HTR-8/SVneo (cell line): ENCODE data around the gene ZSWIM8.
"Not testable (repeated sequence)": the region's sequence is repeated elsewhere in the genome, so short reads cannot be mapped to it uniquely, and the experiment has no call there.

Experiments used
- DNase-seq: peaks from one replicate; pipeline ENCODE4 v3.0.0; 2011; ENCODE audit warnings: low spot score, mixed read lengths; ENCODE audit not compliant: insufficient read length
- FAIRE-seq: peaks from 2 replicates; lab custom pipeline; 2011; peaks lifted over from hg19 to GRCh38; lab: Jason Lieb, UNC

ZSWIM8 gene

DNA sequence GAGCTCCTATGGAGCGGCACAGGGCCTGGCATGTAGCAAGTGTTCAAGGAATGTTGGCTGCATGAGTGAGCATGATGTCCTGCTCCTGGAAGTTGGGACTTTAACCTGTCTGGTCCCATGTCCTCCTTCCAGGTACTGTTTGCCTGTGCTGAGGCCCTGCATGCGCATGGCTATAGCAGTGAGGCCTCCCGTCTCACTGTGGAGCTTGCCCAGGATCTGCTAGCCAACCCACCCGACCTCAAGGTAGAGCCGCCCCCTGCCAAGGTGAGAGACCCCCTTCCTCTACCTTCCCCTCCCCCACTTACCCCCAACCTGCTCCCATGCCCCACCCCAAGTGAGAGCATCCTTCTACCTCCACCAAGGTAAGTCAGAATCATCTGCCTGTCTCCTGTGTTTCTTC lies 8.1 kb downstream of the ZSWIM8 start:
- FAIRE-seq: no peak
- DNase-seq: no peak

DNA sequence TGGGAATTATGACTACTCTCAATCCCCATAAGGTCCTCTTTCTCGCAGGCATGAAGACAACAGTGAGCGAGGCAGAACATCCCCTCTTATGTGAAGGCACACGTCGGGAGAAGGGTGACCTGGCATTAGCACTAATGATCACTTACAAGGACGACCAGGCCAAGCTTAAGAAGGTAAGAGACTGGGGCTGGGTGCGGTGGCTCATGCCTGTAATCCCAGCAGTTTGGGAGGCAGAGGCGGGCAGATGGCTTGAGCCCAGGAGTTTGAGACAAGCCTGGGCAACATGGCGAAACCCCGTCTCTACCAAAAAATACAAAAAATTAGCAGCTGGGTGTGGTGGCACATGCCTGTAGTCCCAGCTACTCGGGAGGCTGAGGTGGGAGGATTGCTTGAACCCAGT lies 10.1 kb downstream of the ZSWIM8 start:
- FAIRE-seq, DNase-seq: not testable (repeated sequence)

DNA sequence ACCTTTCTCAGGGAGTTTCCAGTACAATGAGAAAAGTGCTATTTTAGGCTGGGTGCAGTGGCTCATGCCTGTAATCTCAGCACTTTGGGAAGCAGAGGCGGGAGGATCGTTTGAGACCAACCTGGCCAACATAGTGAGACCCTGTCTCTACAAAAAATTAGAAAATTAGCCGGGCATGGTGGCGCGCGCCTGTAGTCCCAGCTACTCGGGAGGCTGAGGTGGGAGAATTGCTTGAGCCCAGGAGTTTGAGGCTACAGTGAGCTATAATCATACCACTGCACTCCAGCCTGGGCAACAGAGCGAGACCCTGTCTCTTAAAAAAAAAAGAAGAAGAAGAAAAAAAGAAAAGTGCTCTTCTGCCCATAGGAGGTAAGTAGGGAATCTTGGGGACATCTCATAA lies 10.6 kb downstream of the ZSWIM8 start:
- DNase-seq, FAIRE-seq: not testable (repeated sequence)

DNA sequence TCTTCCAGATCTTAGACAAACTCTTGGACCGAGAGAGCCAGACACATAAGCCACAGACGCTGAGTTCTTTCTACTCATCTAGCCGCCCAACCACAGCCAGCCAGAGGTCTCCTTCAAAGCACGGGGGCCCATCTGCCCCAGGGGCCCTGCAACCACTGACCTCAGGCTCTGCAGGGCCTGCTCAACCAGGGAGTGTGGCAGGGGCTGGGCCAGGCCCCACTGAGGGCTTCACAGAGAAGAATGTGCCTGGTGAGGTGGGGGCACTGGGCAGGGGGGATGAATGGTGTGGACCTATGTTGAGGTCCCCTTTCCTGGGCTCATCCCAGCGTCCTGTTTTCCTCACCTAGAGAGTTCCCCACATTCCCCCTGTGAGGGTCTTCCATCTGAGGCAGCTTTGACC lies 11.4 kb downstream of the ZSWIM8 start:
- FAIRE-seq (no peak), DNase-seq (no peak)

DNA sequence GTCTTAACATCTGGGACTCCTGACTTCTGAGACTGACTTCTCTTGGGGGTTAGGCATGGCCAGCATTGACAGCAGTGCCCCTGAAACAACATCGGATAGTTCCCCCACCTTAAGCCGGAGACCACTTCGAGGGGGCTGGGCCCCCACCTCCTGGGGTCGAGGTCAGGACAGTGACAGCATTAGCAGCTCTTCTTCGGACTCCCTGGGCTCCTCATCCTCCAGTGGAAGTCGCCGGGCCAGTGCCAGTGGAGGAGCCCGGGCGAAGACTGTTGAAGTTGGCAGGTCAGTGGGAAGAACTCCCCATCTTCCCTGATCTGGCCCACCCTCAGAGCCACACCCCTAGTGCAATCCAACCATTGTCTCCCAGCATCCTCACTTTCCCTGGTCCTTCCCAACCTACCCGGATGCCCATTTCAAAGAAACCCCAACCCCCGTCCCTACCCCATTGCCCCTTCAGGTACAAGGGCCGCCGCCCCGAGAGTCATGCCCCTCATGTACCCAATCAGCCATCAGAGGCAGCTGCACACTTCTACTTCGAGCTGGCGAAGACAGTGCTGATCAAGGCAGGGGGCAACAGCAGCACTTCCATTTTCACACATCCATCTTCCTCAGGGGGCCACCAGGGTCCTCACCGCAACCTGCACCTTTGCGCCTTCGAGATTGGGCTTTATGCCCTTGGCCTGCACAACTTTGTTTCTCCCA lies 12.1 kb downstream of the ZSWIM8 start:
- no peak for DNase-seq
- no peak for FAIRE-seq

DNA sequence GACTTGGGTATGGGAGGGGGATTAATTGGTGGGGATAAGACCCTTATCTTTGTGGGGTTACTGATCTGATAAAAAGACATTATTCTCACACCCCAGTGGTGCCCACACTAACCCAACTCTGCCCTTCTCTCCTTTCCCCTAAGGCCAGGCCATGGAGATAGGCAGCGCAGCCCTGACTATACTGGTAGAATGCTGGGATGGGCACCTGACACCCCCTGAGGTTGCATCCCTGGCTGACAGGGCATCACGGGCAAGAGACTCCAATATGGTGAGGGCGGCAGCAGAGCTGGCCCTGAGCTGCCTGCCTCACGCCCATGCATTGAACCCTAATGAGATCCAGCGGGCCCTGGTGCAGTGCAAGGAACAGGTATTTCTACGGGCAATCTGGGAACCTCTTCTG lies 12.7 kb downstream of the ZSWIM8 start:
- FAIRE-seq: no peak
- DNase-seq: no peak

DNA sequence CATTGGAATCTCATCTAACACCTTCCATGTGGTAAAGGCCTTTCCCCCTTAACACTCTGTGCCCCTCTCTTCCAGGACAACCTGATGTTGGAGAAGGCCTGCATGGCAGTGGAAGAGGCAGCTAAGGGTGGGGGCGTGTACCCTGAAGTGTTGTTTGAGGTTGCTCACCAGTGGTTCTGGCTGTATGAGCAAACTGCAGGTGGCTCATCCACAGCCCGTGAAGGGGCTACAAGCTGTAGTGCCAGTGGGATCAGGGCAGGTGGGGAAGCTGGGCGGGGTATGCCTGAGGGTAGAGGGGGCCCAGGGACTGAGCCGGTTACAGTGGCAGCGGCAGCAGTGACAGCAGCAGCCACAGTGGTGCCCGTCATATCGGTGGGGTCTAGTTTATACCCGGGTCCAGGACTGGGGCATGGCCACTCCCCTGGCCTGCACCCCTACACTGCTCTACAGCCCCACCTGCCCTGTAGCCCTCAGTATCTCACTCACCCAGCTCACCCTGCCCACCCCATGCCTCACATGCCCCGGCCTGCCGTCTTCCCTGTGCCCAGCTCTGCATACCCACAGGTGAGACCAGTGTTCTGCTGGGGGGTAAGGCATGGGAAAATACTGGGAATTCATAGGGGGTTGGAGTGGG lies 13.6 kb downstream of the ZSWIM8 start:
- FAIRE-seq (no peak), DNase-seq (no peak)

DNA sequence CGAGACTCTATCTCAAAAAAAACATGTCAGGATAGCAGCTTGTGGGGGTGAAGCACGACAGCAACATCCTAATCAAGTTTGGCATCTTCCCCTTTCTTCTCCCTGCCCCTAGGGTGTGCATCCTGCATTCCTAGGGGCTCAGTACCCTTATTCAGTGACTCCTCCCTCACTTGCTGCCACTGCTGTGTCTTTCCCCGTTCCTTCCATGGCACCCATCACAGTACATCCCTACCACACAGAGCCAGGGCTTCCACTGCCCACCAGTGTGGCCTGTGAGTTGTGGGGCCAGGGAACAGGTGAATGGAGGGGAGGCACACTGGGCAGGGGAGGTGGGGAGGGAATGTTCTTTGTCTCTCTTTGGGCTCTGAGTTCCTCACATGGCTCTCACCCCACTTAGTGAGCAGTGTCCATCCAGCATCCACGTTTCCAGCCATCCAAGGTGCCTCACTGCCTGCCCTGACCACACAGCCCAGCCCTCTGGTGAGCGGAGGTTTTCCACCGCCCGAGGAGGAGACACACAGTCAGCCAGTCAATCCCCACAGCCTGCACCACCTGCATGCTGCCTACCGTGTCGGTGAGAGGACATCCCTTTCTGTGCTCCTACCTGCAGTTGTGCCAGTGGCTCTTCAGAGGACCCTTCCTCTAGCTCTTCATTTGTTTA lies 14.6 kb downstream of the ZSWIM8 start:
- no peak for DNase-seq
- peak; percentile 20 for FAIRE-seq

DNA sequence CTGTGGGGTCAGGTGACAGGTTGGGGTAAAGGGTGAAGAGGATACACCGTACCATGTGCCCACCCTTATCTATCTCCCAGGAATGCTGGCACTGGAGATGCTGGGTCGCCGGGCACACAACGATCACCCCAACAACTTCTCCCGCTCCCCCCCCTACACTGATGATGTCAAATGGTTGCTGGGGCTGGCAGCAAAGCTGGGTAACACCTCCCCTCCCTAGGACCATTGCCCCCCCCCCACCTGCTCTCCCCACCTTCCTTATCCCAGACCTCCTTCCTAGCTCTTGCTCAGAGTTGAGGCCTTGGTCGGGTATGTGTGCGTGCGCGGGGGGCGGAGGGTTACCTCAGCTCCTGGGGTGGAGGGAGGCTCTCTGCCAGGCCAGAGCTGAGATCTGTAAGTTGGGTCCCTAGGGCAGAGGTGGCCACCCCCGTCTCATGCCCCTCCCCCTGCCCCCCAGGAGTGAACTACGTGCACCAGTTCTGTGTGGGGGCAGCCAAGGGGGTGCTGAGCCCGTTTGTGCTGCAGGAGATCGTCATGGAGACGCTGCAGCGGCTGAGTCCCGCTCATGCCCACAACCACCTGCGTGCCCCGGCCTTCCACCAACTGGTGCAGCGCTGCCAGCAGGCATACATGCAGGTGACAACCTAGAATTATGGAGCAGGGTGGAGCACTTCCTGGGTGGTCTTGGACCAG lies 15.3 kb downstream of the ZSWIM8 start:
- no peak for FAIRE-seq
- no peak for DNase-seq

DNA sequence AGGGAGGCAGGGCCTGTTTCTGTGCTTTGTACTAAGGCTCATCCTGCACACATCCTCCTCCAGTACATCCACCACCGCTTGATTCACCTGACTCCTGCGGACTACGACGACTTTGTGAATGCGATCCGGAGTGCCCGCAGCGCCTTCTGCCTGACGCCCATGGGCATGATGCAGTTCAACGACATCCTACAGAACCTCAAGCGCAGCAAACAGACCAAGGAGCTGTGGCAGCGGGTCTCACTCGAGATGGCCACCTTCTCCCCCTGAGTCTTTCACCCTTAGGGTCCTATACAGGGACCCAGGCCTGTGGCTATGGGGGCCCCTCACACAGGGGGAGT lies 15.8 kb downstream of the ZSWIM8 start:
- peak; percentile 31 for FAIRE-seq
- no peak for DNase-seq

DNA sequence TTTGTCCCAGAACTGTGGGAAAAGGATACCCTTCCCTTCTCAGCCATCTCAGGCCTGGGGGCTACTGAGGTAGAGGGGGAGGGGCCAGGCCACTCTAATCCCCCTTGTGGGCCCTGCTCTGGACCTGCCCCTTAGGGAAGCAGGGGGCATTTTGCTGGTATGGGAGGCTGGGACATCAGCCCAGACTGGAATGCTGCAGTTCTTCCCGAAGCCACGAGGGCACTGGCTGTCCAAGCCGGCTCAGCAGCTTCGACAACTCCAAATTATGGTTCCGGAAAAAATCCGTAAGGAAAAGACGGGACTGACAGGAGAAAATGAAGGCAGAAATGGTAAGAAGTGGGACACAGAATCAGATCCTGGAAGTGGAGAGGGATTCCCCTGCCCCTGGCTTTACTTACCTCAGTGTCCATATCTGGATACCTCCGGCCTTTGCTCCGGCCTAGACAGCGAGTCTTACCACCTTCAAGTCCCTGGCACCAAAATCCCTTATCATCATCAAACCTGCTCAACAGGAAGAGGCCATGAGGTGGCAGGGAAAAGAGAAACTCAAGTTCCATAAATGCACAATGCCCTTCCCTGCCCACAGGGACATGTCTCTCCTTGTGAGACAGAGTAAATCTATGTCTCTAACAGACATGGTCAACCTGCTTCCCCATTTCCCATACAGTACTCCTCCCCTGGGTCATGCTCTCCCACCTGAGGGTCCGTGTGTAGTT lies 17.0 kb downstream of the ZSWIM8 start:
- FAIRE-seq: no peak
- DNase-seq: no peak

DNA sequence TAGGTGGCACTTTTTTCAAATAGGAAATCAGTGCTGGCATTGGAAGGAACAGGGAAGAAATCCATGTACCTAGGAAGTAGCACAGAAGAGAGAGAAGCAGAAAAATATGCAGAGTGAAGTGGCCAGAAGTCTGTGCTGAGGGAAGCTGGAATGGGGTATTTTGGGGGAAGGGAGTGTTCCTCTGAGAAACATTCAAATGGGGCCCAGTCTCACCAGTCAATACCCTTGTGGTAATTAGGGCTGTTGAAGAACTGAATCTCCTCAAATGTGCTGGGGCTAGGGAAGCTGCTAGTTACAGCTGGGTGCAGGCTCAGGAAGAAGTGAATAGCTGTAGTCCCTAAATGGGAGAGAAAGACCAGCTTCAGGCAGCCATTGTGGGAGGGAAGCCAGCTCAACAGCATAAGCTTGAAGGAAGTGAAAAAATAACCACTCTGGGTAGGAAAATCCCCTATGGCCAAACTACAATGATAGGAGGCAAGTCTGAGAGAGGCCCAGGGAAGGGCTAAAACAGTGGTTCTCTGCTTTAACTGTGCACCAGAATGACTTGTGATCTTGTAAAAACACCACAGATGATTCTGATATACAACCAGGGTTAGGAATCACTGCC lies 18.4 kb downstream of the ZSWIM8 start:
- no peak for FAIRE-seq
- no peak for DNase-seq

DNA sequence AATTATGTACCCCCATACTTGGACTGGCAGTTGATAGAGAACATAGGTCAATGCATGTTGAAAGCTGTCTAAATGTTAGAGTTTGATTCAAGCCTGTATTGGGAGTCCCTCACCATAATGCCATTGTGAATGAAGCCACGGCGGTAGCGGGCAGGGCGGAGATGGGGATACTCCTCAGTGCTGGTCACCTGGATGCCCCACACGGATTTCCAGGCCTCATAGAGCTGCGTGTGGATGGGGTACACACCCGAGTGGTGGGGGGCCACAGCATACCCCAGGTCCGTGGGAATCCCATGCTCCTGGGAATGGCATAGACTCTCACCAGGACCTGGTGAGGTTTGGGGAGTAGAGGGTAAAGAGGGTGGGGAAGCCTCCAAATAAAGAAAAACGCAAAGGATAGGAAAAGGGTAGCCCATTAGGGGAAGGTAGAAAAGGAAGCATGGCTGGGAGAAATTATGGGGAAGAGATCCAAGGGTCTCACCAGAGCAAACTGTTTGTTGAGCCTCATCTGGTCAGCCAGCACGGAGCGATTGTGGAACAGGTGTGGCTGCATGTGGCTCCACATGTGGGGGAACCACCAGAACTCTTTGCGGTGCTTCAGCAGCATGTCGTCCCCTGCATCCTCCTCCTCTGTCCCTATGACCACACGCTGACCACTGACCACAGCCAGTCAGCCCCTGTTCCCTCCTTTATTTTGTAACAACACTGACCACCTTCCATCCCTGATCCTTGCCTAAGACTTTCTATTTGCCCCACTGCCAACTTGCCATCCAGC lies 21.0 kb downstream of the ZSWIM8 start:
- DNase-seq: no peak
- FAIRE-seq: no peak

DNA sequence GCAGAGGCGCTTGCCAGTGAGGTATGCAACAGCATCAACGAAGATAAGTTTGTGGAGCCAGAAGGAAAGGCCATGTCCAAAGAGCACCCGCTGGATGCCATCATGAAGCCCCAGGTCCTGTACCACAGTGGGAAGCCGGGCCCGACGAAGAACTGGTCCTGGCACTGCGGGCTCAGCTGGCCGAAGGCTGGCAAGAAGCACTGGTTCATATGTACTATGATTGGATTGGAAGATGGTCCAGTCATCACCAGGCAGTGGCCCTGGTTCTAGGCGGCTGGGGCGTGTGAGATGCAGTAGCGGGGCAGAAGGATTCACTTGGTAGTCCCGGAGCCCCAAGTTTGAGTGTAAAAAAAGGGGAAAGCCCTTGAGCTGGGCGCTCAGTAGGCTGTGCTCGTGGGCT lies 22.1 kb downstream of the ZSWIM8 start:
- DNase-seq (no peak), FAIRE-seq (no peak)

DNA sequence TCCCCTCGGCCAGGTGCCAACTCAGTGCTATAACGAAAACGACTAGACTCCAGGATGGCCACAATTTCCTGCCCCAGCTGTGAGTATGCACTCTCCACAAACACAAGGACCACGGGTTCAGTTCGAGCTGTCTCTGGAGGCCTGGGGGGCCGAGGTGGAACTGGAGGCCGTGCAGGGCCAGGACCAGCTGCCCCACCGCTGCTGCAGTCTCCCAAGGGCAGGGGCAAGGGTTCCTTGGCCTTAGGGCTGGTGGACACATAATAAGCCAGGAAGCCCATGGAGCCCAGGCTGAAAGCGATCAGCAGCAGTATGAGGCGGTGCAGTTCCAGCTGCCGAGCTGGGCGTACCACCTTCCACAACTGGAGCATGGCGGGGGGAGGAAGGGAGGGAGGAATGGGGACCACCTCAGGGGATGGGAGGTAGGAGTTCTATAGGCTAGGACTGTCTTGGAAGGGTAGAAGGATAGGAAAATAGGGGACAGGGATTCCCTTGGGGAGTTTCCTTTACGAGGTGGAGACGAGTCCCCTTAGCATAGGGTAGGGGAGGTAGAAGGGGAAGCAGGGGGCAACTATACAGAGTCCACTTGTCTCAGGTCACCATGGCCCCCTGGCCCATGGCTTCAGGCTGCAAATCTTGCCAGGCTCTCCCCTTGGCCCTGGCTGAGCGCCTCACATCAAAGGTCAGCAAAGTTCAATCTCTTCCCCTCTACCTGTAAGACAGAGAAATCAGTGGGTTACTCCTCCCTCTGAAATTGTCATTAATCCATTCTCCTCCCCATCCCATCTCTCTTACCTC lies 22.8 kb downstream of the ZSWIM8 start:
- FAIRE-seq: no peak
- no peak for DNase-seq

DNA sequence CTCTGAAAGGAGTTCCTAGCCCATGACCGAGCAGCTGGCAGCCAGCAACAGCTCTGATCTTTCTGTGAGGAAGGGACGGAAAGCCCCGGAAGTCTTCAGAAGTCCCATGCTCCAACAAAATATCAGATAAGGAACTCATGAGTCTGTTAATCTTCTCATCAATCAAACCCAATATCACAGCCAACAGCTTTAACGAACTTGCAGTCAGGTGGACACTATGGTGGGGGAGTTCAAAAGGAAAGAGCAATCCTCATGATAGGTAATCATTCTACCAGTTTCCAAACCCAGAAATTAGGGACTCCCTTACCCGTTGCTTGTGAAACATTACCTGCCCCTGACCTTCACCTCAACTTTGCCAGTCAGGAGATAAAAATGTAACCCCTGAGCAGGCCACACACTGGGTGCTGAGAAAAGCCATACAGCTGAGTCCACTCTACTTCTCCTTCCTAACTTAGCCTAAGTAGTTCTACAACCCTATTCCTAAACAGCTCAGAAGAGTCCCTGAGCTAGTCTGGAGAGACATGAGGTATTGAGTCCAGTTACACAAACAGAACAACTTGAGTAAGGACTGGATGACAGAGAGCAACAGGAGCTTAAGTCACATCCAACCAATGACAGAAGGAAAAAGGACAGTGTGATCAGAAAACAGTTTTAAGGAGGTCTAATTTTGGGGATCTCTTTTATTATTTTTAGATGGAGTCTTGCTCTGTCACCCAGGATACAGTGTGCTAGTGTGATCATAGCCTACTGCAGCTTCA lies 23.8 kb downstream of the ZSWIM8 start:
- FAIRE-seq: no peak
- DNase-seq: no peak

DNA sequence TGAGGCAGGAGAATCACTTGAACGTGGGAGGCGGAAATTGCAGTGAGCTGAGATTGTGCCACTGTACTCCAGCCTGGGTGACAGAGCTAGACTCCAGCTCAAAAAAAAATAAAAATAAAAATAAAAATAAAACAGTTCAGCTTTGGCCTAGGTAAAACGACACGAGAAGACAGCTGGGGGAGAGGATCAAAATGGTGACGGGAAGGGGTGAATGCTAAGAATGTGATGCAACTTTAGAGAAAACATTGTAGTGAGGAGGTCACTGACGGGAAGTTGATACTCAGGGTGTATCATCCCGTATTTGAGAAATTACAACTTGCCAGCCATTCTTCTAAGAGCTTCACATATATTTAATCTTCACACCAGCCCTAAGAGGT lies 24.9 kb downstream of the ZSWIM8 start:
- FAIRE-seq: no peak

More for the DNA sequence above, 24.9 kb downstream of the ZSWIM8 start:
- DNase-seq: no peak
